Kidney (tissue), 14 donors: ENCODE measurements around the gene FAR2. TPM values are rescaled to one million over a fixed set of nuclear protein-coding genes. Genes with fewer than 3 reads are reported as not detected.

Experiments
- DNase-seq, 5 donors: peaks; one replicate each; pipeline ENCODE4 v3.0.0-alpha.2; 2013 to 2020
- FAIRE-seq: peaks from 2 replicates; lab custom pipeline; 2012; peaks lifted over from hg19 to GRCh38; lab: Jason Lieb, UNC
- H3K27ac ChIP-seq, 2 donors: one replicate each; pipeline ENCODE4 v1.7.0; 2013; ENCODE audit warnings: low read depth in 2 of 2, low read length in 2 of 2, inconsistent platforms in 1 of 2
- H3K27me3 ChIP-seq: one replicate; pipeline ENCODE4 v1.7.1; 2013; ENCODE audit warnings: low read length, inconsistent platforms; ENCODE audit not compliant: control insufficient read depth, insufficient read depth
- H3K36me3 ChIP-seq, 3 donors: one replicate each; pipeline versions ENCODE4 v1.7.0 to v1.7.1; 2013; ENCODE audit warnings: low read length in 3 of 3, control low read depth in 1 of 3, inconsistent platforms in 1 of 3; ENCODE audit not compliant: insufficient read depth in 3 of 3, control insufficient read depth in 2 of 3
- H3K4me1 ChIP-seq, 3 donors: one replicate each; pipeline versions ENCODE4 v1.7.0 to v1.7.1; 2013; ENCODE audit warnings: low read length in 3 of 3, inconsistent platforms in 1 of 3, low read depth in 1 of 3; ENCODE audit not compliant: control insufficient read depth in 2 of 3, insufficient read depth in 2 of 3
- H3K4me3 ChIP-seq, 3 donors: one replicate each; pipeline versions ENCODE4 v1.7.0 to v1.8.1; 2013; ENCODE audit warnings: low read length in 3 of 3, control low read depth in 1 of 3, inconsistent platforms in 1 of 3
- H3K9ac ChIP-seq, 3 donors: one replicate each; pipeline versions ENCODE4 v1.7.0 to v1.7.1; 2013; ENCODE audit warnings: low read length in 3 of 3, control low read depth in 1 of 3, inconsistent platforms in 1 of 3
- H3K9me3 ChIP-seq, 3 donors: one replicate each; pipeline versions ENCODE4 v1.7.0 to v1.7.1; 2013; ENCODE audit warnings: low read length in 3 of 3, control low read depth in 1 of 3, inconsistent platforms in 1 of 3; ENCODE audit not compliant: control insufficient read depth in 2 of 3, insufficient read depth in 1 of 3
- CTCF ChIP-seq: IDR thresholded peaks from 3 replicates; pipeline ENCODE4 v1.5.1; 2012; ENCODE audit warnings: mild to moderate bottlenecking, moderate library complexity, borderline replicate concordance; ENCODE audit not compliant: insufficient read depth; ENCODE audit errors: extremely low read depth
- intact Hi-C: fragments of 100-400 bp; cut with DNase I; formaldehyde crosslinking; loops from one replicate; pipeline ENCODE4 v1.11.1; 2022
- polyA plus RNA-seq: library from polyadenylated mRNA; stranded (reverse); fragments of 350-450 nt; fragmentation: Illumina TruSeq; extraction: RNeasy Lipid Tissue Mini Kit (QIAGEN cat#74804); gene quantifications from one replicate; pipeline ENCODE4 v1.2.3, GENCODE V29; 2014; ENCODE audit warnings: low read depth, low replicate concordance; ENCODE audit not compliant: insufficient read depth
- total RNA-seq: library from RNA; stranded (reverse); fragmentation: NEBNext Ultra II Directional; extraction: Animal tissue kit (Norgen Biotek cat#: 25700); gene quantifications from one replicate; pipeline ENCODE4 v1.2.1, GENCODE V29; 2021
- donor health status: control.
- donor health status: control.
- donor health status: control.
- donor health status: control.
- donor health status: control.
- donor health status: DM: yes; HTN: yes; CAD: no.
- donor health status: Normal renal cell carcinoma (clear cell type).

The FAR2 gene
- total and polyA plus RNA-seq, 2 donors from 2014 or later = 3.1 to 11.5 TPM

DNA sequence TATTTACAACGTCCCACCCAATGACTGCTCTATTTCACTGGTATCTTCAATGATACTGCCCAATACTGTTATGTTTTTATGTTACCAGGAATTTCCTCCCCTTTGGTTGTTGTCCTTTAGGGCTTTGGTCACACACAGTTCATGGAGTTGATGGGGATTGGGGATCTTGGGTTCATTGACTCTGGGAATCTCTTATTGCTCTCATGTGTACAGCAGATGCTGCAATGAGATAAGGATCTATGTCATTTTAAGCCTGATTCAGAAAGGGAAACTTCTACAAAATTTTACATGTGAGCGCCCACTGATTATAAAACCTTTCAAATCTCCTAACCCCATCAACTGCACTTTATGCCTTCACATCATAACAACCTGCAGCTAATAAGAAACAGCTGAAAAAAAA, 67.2 kb downstream of the FAR2 start:
- FAIRE-seq (no peak), DNase-seq (no peak)
- no peak for TF ChIP-seq CTCF
- no peak overlapping the region for H3K4me3 ChIP-seq
- no peak overlapping the region for H3K9ac ChIP-seq
- H3K27ac ChIP-seq = no peak overlapping the region
- intact Hi-C loops = no loop called here
- H3K4me1 ChIP-seq = no peaks in the 10 kb centered on the region
- H3K36me3 ChIP-seq = no peaks in the 10 kb centered on the region
- H3K27me3 ChIP-seq = no peaks in the 10 kb centered on the region
- no peaks in the 10 kb centered on the region for H3K9me3 ChIP-seq

DNA sequence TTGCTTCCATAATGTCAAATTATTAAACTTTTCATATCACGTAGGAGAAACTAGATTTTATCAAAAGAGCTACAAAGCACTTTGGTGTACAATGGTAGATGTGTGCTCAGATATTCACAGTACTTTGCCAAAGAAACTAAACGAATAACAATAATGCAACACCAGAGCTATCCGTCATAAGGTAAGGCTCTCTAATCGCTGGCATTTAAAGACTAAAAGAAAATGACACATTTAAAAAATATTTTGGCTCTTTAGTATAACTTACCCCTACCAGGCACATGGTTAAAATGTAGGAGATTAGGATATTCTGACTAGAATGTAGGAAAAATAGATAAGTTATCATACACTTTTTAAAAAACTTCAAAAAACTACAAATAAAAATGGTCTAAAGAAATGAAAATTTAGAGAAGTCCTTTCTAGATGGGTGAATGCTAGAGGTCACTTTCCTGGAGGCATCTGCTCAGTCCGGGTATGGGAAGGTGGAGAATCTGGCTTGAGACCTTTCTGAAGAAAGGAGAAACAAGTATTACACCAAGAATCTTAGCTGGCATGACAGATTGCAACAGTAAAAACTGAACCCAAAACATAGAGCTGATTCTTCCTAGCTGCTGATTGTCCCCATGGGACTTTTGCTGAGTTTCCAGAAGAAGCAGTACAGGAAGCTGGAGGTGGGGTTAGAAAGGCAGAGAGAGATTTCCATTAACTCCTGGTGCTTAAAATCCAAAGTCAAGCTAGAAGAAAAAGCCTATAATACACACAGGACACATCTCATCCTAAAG, 67.9 kb downstream of the FAR2 start:
- H3K4me3 ChIP-seq = no peak overlapping the region
- H3K9me3 ChIP-seq = no peaks in the 10 kb centered on the region
- no peak for TF ChIP-seq CTCF
- no peaks in the 10 kb centered on the region for H3K36me3 ChIP-seq
- DNase-seq = peak in 2 of 5 donors; percentile 25 to 60
- no peaks in the 10 kb centered on the region for H3K27me3 ChIP-seq
- FAIRE-seq = no peak
- no peaks in the 10 kb centered on the region for H3K4me1 ChIP-seq
- no peak overlapping the region for H3K9ac ChIP-seq
- intact Hi-C loops = no loop called here
- no peak overlapping the region for H3K27ac ChIP-seq

GRCh38 chr12:29220632-29221336, 71.7 kb downstream of the FAR2 start:
- H3K27me3 ChIP-seq = no peaks in the 10 kb centered on the region
- no peak overlapping the region for H3K9ac ChIP-seq
- H3K27ac ChIP-seq = no peak overlapping the region
- no peak for TF ChIP-seq CTCF
- FAIRE-seq = no peak
- DNase-seq = no peak
- intact Hi-C loops = no loop called here
- no peak overlapping the region for H3K4me3 ChIP-seq
- H3K4me1 ChIP-seq = no peaks in the 10 kb centered on the region
- no peaks in the 10 kb centered on the region for H3K36me3 ChIP-seq
- H3K9me3 ChIP-seq = no peaks in the 10 kb centered on the region
